Measurements from ENCODE around the gene GNB5.

DNA sequence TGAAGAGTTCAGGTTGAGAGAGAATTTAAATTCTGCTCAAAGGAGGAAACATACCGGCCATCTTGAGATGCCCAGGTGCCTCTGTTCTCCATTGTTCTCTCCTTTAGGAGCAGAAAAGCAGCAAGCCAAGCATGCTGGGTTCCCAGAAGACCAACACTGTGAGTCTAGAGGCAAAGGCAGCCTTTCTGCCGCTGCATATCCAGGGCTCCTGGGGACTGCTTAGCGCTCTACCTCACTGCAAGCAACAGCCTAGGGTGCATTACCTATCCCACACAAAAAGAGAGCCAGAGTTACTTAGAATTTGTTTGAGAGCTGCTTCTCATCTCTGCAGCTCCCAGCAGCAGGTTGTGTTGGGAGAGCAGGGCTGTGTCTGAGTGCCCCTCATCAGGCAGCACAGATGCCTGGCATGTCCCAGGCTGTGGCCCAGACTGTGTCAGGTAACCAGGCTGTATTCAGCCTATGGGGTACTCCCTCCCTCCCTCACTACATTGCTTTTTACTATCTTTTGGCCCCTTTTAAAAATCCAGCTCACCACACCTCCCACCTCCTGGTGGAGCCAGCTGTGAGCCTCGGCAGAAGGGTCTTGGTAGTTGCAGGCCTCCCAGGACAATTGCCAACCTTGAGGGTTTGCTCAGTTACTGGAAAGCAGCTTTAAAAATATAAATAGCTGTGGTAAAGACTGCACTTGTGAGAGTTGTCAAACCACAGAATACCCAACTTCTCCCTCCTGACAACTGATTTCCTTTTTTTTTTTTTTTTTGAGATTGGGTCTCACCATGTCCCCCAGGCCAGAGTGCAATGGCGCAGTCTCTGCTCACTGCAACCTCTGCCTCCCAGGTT is 108.8 kb downstream of the GNB5 start:
- no peak for TF ChIP-seq POLR2A (IDR thresholded peaks at IDR 0.05)
- TF ChIP-seq, protein P1, sequence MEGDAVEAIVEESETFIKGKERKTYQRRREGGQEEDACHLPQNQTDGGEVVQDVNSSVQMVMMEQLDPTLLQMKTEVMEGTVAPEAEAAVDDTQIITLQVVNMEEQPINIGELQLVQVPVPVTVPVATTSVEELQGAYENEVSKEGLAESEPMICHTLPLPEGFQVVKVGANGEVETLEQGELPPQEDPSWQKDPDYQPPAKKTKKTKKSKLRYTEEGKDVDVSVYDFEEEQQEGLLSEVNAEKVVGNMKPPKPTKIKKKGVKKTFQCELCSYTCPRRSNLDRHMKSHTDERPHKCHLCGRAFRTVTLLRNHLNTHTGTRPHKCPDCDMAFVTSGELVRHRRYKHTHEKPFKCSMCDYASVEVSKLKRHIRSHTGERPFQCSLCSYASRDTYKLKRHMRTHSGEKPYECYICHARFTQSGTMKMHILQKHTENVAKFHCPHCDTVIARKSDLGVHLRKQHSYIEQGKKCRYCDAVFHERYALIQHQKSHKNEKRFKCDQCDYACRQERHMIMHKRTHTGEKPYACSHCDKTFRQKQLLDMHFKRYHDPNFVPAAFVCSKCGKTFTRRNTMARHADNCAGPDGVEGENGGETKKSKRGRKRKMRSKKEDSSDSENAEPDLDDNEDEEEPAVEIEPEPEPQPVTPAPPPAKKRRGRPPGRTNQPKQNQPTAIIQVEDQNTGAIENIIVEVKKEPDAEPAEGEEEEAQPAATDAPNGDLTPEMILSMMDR (IDR thresholded peaks at IDR 0.05): no peak
